Esophagus muscularis mucosa (tissue), 4 donors: ENCODE measurements around the gene PCK1. TPM values are rescaled to one million over a fixed set of nuclear protein-coding genes. Genes with fewer than 3 reads are reported as not detected.

Experiments
- DNase-seq: peaks from one replicate; pipeline ENCODE4 v3.0.0-alpha.2; 2017; ENCODE audit errors: extremely low spot score
- H3K27ac ChIP-seq, 4 donors: fragments of 200-600 bp; sonication (generic); replicated peaks in 1 of 4; 1 replicate in 3 of 4; 2 replicates in 1 of 4; pipeline ENCODE4 v1.5.1; 2016 to 2019; ENCODE audit warnings: mild to moderate bottlenecking in 1 of 4
- H3K27me3 ChIP-seq, 4 donors: fragments of 200-600 bp; sonication (generic); one replicate each; pipeline versions ENCODE4 v1.5.1 to v1.6.0; 2016 to 2019
- H3K36me3 ChIP-seq, 4 donors: fragments of 200-600 bp; sonication (generic); one replicate each; pipeline ENCODE4 v1.5.1; 2016 to 2019
- H3K4me1 ChIP-seq, 4 donors: fragments of 200-600 bp; sonication (generic); one replicate each; pipeline ENCODE4 v1.5.1; 2016 to 2019
- H3K4me3 ChIP-seq, 4 donors: fragments of 200-600 bp; sonication (generic); 1 replicate in 2 of 4; 2 replicates in 2 of 4; pipeline ENCODE4 v1.5.1; 2016 to 2019; ENCODE audit warnings: mild to moderate bottlenecking in 4 of 4, moderate library complexity in 1 of 4
- H3K9me3 ChIP-seq, 4 donors: fragments of 200-600 bp; sonication (generic); 1 replicate in 3 of 4; 2 replicates in 1 of 4; pipeline ENCODE4 v1.5.1; 2016 to 2019
- EP300 ChIP-seq: sonication (generic); formaldehyde crosslinking; IDR thresholded peaks from one replicate; pipeline ENCODE4 v1.6.1; 2017; ENCODE audit warnings: antibody characterized with exemption
- POLR2A ChIP-seq: fragments of 450-650 bp; IDR thresholded peaks from one replicate; pipeline ENCODE4 v1.6.1; 2017; ENCODE audit warnings: antibody characterized with exemption, moderate library complexity, mild to moderate bottlenecking, low read depth
- POLR2AphosphoS5 ChIP-seq, 2 donors: sonication (generic); formaldehyde crosslinking; IDR thresholded peaks; one replicate each; pipeline ENCODE4 v1.6.1; 2017; ENCODE audit warnings: antibody characterized with exemption in 2 of 2
- WGBS: methylation state at CpG from one replicate; pipeline ENCODE4 v1.1.5; 2018; 5-methylcytosine and 5-hydroxymethylcytosine counted together
- intact Hi-C: fragments of 100-400 bp; cut with DNase I; formaldehyde crosslinking; loops from one replicate; pipeline ENCODE4 v1.15.1; 2023
- total RNA-seq, 4 donors: library from RNA; depleted of rRNA; stranded (reverse); fragments of >200 nt; gene quantifications; one replicate each; pipeline versions ENCODE4 v1.1.0 to v1.2.1, GENCODE V29; 2016
- TF ChIP-seq, protein P1 (sequence below), 3 experiments: fragments of 200-600 bp in 2 of 3; fragments of 450-650 bp in 1 of 3; sonication (generic) in 2 of 3; IDR thresholded peaks; one replicate each; pipeline ENCODE4 v1.5.1; 2017 to 2019; ENCODE audit warnings: antibody characterized with exemption in 3 of 3, mild to moderate bottlenecking in 2 of 3, moderate library complexity in 1 of 3

The PCK1 gene
- total RNA-seq, 4 donors from 2014 or later: under 0.01 to 0.63 (median 0.06) TPM; not detected in 1

GRCh38 chr20:57529160-57529585, 31.7 kb upstream of the PCK1 start:
- Histone ChIP-seq H3K27ac (no peak overlapping the region), H3K27me3 (peaks cover 0 to 12% (median 0%) of the 10 kb centered on the region in 4 donors), H3K4me1 (peaks cover 0 to 9% (median 3%) of the 10 kb centered on the region in 4 donors), H3K4me3 (no peak overlapping the region), H3K36me3 (no peaks in the 10 kb centered on the region), H3K9me3 (no peaks in the 10 kb centered on the region)
- intact Hi-C loops: no loop called here
- TF ChIP-seq EP300 (no peak), POLR2A (no peak), POLR2AphosphoS5 (IDR thresholded peaks at IDR 0.05) (no peak)
- TF ChIP-seq, protein P1, sequence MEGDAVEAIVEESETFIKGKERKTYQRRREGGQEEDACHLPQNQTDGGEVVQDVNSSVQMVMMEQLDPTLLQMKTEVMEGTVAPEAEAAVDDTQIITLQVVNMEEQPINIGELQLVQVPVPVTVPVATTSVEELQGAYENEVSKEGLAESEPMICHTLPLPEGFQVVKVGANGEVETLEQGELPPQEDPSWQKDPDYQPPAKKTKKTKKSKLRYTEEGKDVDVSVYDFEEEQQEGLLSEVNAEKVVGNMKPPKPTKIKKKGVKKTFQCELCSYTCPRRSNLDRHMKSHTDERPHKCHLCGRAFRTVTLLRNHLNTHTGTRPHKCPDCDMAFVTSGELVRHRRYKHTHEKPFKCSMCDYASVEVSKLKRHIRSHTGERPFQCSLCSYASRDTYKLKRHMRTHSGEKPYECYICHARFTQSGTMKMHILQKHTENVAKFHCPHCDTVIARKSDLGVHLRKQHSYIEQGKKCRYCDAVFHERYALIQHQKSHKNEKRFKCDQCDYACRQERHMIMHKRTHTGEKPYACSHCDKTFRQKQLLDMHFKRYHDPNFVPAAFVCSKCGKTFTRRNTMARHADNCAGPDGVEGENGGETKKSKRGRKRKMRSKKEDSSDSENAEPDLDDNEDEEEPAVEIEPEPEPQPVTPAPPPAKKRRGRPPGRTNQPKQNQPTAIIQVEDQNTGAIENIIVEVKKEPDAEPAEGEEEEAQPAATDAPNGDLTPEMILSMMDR (IDR thresholded peaks at IDR 0.05): no peak
- no peak for DNase-seq
- 93% methylated on average over 8 of the region's 8 CpGs for WGBS

GRCh38 chr20:57529810-57530209, 31.1 kb upstream of the PCK1 start:
- H3K4me3 ChIP-seq: no peak overlapping the region
- no peak overlapping the region for H3K27ac ChIP-seq
- H3K9me3 ChIP-seq: no peaks in the 10 kb centered on the region
- TF ChIP-seq POLR2A (no peak), POLR2AphosphoS5 (IDR thresholded peaks at IDR 0.05) (no peak), EP300 (no peak)
- peaks cover 0 to 9% (median 3%) of the 10 kb centered on the region in 4 donors for H3K4me1 ChIP-seq
- peaks cover 0 to 7% (median 0%) of the 10 kb centered on the region in 4 donors for H3K27me3 ChIP-seq
- intact Hi-C loops: no loop called here
- 97% methylated on average over 3 of the region's 3 CpGs for WGBS
- DNase-seq: no peak
- H3K36me3 ChIP-seq: no peaks in the 10 kb centered on the region

DNA sequence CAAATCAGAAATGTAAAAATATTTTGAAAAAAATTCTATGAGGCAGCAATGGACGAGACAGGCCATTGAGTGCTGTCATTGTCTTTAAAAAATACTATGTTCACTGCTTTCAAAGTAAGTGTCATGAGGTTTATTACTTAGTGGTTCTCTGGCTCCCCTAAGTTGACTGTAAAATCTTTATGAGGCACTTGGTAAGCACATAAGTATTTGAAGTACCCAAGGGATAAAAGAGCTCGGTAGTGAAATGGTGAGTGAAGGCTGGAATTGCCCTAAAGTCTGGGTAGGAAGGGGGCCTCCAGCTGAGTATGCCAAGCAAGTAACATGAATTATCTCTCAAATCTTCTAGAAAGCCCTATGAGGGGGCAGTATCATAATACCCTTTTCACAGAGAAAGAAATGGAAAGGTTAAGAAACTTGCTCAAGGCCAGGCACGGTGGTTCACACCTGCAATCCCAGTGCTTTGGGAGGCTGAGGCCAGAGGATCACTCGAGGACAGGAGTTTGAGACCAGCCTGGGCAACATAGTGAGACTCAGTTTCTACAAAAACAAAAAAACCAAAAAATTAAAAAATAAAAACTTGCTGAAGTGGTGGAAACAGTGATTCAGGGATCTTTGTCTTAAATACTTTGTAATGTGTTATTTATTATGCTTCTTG, 30.5 kb upstream of the PCK1 start:
- intact Hi-C loops: no loop called here
- TF ChIP-seq, protein P1 (IDR thresholded peaks at IDR 0.05): no peak
- TF ChIP-seq EP300 (no peak), POLR2A (no peak), POLR2AphosphoS5 (IDR thresholded peaks at IDR 0.05) (no peak)
- Histone ChIP-seq H3K36me3 (no peaks in the 10 kb centered on the region), H3K4me1 (peaks cover 0 to 9% (median 3%) of the 10 kb centered on the region in 4 donors), H3K9me3 (no peaks in the 10 kb centered on the region), H3K4me3 (no peak overlapping the region), H3K27ac (no peak overlapping the region), H3K27me3 (peaks cover 0 to 5% (median 0%) of the 10 kb centered on the region in 4 donors)
- 90% methylated on average over 4 of the region's 4 CpGs for WGBS
- DNase-seq: no peak

- Histone ChIP-seq H3K4me3 (no peak overlapping the region), H3K27ac (no peak overlapping the region), H3K4me1 (peaks cover 0 to 9% (median 3%) of the 10 kb centered on the region in 4 donors), H3K9me3 (peaks cover 0 to 2% (median under 1%) of the 10 kb centered on the region in 4 donors), H3K36me3 (no peaks in the 10 kb centered on the region), H3K27me3 (no peaks in the 10 kb centered on the region)
- no peak for DNase-seq
- TF ChIP-seq EP300 (no peak), POLR2AphosphoS5 (IDR thresholded peaks at IDR 0.05) (no peak), POLR2A (no peak)
- TF ChIP-seq, protein P1 (IDR thresholded peaks at IDR 0.05): no peak
- intact Hi-C loops: no loop called here
- whole genome bisulfite sequencing: 69% methylated on average over 2 of the region's 2 CpGs
Measured at GRCh38 chr20:57532104-57532503, 28.8 kb upstream of the PCK1 start.

DNA sequence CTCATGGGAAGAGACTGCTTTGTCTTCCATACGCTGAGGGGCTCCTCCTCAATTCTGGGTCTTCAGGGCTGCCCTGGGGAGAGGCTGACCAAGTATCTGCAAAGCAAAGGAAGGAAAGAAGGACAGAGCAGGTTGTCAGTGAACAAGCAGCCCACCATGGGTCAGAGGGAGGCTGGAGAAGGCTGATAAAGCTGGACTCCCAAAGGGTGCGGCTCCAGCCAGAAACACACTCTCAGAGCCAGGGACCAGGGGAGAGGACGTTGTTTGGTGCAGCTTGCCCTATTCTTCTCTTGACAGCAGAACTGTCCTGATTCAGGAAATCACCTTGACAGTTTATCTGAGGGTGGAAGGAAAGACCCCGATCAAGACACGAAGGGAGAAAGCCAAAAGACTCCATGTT, 25.6 kb upstream of the PCK1 start:
- H3K27me3 ChIP-seq: peaks cover 0 to 9% (median 0%) of the 10 kb centered on the region in 4 donors
- no peak for DNase-seq
- 83% methylated on average over 5 of the region's 5 CpGs for WGBS
- intact Hi-C loops: no loop called here
- H3K27ac ChIP-seq: no peak overlapping the region
- no peak for TF ChIP-seq POLR2A
- no peak for TF ChIP-seq POLR2AphosphoS5 (IDR thresholded peaks at IDR 0.05)
- TF ChIP-seq EP300: no peak
- TF ChIP-seq, protein P1 (IDR thresholded peaks at IDR 0.05): no peak
- H3K4me1 ChIP-seq: peaks cover 0 to 9% (median 3%) of the 10 kb centered on the region in 4 donors
- H3K4me3 ChIP-seq: no peak overlapping the region
- H3K9me3 ChIP-seq: peaks cover 0 to 10% (median 2%) of the 10 kb centered on the region in 4 donors
- no peaks in the 10 kb centered on the region for H3K36me3 ChIP-seq
